ENCODE results near the gene CACNA1F.

Gene CACNA1F

GRCh38 chrX:49272421-49272820 is 39.3 kb upstream of the CACNA1F start:
- TF ChIP-seq GABPA (IDR thresholded peaks at IDR 0.05; ENCODE audit: low read depth) (no peak), REST (IDR thresholded peaks at IDR 0.05; ENCODE audit: insufficient replicate concordance, low read depth) (no peak), POLR2AphosphoS5 (IDR thresholded peaks at IDR 0.05; ENCODE audit: low read depth) (no peak), SPI1 (IDR thresholded peaks at IDR 0.05; ENCODE audit: borderline replicate concordance, low read depth) (no peak), CTCF (IDR thresholded peaks at IDR 0.05; ENCODE audit: insufficient read depth, low read length) (no peak)
- no peak overlapping the region for H3K27ac ChIP-seq (replicated peaks)
- no peak for DNase-seq (ENCODE audit: low read depth in 1 of 2, low spot score in 1 of 2)
- no peak overlapping the region for H3K4me3 ChIP-seq (replicated peaks; ENCODE audit: insufficient read depth, low read length)
- no peaks in the 10 kb centered on the region for H3K27me3 ChIP-seq (ENCODE audit: insufficient read depth, poor library complexity, severe bottlenecking)

- Histone ChIP-seq H3K27me3 (ENCODE audit: insufficient read depth, poor library complexity, severe bottlenecking) (no peaks in the 10 kb centered on the region), H3K27ac (replicated peaks) (no peak overlapping the region), H3K4me3 (replicated peaks; ENCODE audit: insufficient read depth, low read length) (no peak overlapping the region)
- DNase-seq (ENCODE audit: low read depth in 1 of 2, low spot score in 1 of 2), result no peak
- no peak for TF ChIP-seq GABPA (IDR thresholded peaks at IDR 0.05; ENCODE audit: low read depth)
- TF ChIP-seq POLR2AphosphoS5 (IDR thresholded peaks at IDR 0.05; ENCODE audit: low read depth), result no peak
- no peak for TF ChIP-seq REST (IDR thresholded peaks at IDR 0.05; ENCODE audit: insufficient replicate concordance, low read depth)
- TF ChIP-seq SPI1 (IDR thresholded peaks at IDR 0.05; ENCODE audit: borderline replicate concordance, low read depth), result no peak
- TF ChIP-seq CTCF (IDR thresholded peaks at IDR 0.05; ENCODE audit: insufficient read depth, low read length), result no peak
Observed at GRCh38 chrX:49271341-49271740, 38.2 kb upstream of the CACNA1F start.

- Histone ChIP-seq H3K27me3 (ENCODE audit: insufficient read depth, poor library complexity, severe bottlenecking) (no peaks in the 10 kb centered on the region), H3K4me3 (replicated peaks; ENCODE audit: insufficient read depth, low read length) (peak overlapping the region; percentile 53), H3K27ac (replicated peaks) (peak overlapping the region; percentile 64)
- DNase-seq (ENCODE audit: low read depth in 1 of 2, low spot score in 1 of 2), result no peak
- no peak for TF ChIP-seq REST (IDR thresholded peaks at IDR 0.05; ENCODE audit: insufficient replicate concordance, low read depth)
- TF ChIP-seq CTCF (IDR thresholded peaks at IDR 0.05; ENCODE audit: insufficient read depth, low read length), result no peak
- TF ChIP-seq POLR2AphosphoS5 (IDR thresholded peaks at IDR 0.05; ENCODE audit: low read depth), result no peak
- no peak for TF ChIP-seq GABPA (IDR thresholded peaks at IDR 0.05; ENCODE audit: low read depth)
- TF ChIP-seq SPI1 (IDR thresholded peaks at IDR 0.05; ENCODE audit: borderline replicate concordance, low read depth), result no peak
Observed at GRCh38 chrX:49270249-49270921, 37.2 kb upstream of the CACNA1F start.

Measured in HL-60 (cell line).